Stimulated activated CD8-positive, alpha-beta memory T cell treated with anti-CD3 and anti-CD28 coated beads, Interleukin-15, amount 100 ng/mL, for 24 hours (primary cell): ENCODE measurements around the gene MEA1.
"Not testable (repeated sequence)": the region's sequence is repeated elsewhere in the genome, so short reads cannot be mapped to it uniquely, and the experiment has no call there.

Source experiments
- DNase-seq: peaks from one replicate; pipeline ENCODE4 v3.0.0-alpha.2; 2020; ENCODE audit warnings: low read depth

The MEA1 gene

GRCh38 chr6:43009124-43009523, 4.6 kb downstream of the MEA1 start:
- no peak for DNase-seq

GRCh38 chr6:43007126-43007525, 6.6 kb downstream of the MEA1 start:
- no peak for DNase-seq

GRCh38 chr6:43006251-43006650, 7.5 kb downstream of the MEA1 start:
- DNase-seq: no peak

DNA sequence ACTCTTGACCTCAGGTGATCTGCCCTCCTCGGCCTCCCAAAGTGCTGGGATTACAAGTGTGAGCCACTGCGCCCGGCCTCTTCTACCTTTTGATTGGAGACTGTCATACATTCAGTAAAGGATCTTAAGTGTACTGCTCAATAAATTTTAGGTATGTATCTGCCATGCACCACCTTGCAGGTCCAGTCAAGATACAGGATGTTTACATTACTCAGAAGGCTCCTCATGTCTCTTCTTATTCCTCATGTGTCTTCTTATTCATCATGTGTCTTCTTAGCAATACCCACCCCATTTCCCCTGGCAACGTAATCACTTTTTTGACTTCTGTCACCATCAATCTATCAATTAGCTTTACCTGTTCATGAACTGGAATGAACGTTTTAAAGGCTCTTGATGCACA, 7.9 kb downstream of the MEA1 start:
- DNase-seq: no peak

GRCh38 chr6:43001843-43002242, 11.9 kb downstream of the MEA1 start:
- DNase-seq: no peak

DNA sequence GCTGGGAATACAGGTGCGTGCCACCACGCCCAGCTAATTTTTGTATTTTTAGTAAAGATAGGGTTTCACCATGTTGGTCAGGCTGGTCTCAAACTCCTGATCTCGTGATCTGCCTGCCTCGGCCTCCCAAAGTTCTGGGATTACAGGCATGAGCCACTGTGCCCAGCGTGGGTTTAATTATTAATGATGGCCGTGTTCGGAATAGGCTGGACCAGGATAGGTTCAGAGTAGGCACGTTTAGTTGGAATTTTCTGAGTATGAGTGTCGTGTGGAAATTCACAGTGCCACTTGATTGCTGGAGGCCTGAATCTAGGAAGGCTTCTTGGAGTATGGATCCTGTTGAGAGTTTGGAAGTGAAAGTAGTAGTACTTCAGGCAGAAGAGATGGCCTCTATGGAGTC, 15.5 kb downstream of the MEA1 start:
- not testable (repeated sequence) for DNase-seq

- DNase-seq: no peak
These were observed 17.2 kb downstream of the MEA1 start for GRCh38 chr6:42996513-42996912.

DNA sequence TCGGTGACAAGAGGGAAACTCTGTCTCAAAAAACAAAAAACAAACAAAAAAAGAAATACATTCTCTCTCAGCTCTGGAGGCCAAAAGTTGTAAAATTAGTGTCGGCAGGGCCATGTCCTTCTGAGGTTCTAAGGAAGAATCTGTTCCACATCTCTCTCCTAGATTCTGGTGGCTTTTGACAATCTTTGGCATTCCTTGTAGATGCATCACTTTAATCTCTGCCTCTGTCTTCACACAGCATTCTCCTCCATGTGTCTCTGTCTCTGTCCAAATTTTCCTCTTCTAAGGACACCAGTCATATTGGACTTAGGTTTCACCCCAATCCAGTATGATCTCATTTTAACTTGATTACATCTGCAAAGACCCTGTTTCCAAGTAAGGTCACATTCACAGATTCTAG, 20.3 kb downstream of the MEA1 start:
- DNase-seq: no peak

- no peak for DNase-seq
These were observed 23.8 kb downstream of the MEA1 start for GRCh38 chr6:42989923-42990322.

DNA sequence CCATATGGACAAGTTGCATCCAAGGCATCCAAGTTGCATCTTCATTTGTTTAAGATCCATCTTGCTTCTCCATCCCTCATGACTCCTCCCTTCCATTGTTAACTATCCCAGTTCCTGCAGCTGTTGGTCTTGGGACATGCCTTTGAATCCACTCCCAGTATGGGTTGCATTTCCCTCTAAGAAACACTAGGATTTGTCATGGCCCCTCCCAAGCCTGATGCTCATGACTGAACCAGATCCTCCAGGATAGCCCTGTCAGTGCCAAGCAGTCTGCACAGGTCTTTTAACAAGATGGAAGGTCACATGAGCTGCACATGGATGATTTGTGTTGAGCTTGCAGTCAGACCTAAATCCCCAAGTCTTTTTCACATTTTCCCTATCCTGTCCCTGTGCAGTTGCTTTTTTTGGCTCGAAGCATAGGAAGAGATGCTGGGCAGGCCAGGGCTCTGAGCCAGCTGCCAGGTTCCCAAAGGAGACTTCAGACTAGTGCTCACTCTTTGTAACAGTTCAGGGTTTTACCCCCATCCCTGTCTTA, 25.2 kb downstream of the MEA1 start:
- DNase-seq: no peak

- no peak for DNase-seq
These were observed 26.0 kb downstream of the MEA1 start for GRCh38 chr6:42987533-42988451.

DNA sequence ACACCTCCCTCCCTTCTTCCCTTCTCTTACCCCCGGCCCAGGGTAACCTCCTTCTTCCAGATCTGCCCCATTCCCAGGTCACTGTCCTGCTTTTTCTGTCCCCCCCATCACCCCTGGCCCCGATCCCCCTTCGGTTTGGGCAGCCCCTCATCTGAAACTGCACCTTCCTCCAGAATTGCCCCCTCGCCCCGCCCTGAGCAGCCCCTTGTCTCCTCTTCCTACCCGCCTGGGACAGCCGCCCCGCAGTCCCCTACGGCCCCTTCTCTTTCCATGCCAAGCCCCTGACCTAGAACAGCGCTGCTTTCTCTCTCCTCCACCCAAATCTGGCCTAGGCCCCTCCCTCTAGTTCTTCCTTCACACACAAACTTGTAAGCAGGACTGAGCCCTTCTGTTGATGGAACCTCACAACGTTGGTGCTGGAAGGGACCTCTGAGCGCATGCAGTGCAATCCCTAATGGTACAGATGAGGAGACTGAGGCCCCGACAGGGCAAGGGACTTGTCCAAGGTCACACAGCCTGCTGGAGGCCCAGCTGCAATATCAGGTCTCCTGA, 28.7 kb downstream of the MEA1 start:
- no peak for DNase-seq

- peak; percentile 68 for DNase-seq
These were observed 29.5 kb downstream of the MEA1 start, which contains the start of gene PPP2R5D for GRCh38 chr6:42984001-42984923. TSS of gene PPP2R5D (plus strand) at chr6:42984570. CDS start at chr6:42984678, 108 bp downstream.

- DNase-seq: no peak
These were observed 31.9 kb downstream of the MEA1 start for GRCh38 chr6:42981836-42982235.

DNA sequence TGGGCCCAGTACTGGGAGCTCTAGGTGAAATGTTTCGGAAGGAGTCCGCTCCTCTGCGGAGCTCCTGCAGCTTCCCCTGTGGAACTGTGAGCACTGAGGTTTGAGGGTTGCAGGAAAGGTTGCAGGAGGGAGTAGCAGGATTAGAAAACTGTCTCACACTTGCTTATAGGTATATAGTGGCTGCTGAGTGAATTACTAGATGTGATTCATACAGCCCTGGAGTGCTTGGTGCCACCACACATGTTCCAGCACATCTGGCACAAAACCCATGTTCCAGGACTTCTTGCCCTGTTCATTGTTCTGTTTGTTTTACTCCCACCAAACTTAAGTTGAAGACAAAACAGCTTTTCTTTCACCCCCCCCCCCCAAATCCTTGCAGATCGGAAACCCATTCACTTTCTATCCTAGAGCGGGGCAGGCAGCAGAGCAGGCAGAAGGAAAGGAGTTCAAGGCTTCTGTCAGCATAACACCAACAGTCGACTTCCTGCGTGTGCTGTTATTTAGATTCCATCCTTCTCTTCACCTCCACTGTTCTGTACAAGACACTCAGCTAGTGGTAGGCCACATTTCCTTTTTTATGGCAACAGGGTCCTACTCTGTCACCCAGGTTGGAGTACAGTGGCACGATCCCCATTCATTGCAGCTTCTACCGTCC, 34.1 kb downstream of the MEA1 start:
- no peak for DNase-seq

DNA sequence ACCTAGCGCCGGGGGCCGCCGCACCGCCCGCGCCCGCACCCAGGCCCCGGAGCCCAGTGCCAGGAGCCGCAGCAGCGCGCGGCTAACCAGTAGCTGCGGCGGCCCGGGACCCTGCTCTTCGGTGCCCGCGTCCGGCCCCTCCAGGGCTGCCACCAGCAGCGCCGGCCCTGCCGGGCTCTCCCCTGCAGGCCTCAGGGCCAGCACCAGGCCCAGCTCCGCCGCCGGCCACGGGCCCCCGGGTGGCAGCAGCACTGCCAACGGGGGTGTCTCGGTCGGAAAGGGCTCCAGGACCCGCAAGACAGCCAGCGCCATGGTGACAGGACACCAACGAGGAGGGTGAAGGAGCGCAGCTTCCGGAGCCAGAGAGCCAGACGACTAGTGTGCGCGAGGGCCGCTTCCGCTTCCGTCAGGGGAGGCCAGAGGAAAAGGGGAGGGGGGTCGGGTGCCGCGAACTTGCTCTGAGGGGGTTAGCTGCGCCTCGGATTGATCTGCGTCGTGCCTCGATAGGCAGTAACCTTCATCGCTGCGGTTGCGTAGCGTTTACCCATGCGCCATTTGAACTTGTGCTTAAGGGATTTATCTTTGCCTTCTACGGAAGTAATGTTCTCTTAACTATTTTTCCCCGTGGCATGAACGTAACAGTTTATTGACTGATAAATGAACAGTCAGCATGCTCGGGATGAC, 34.8 kb downstream of the MEA1 start, which contains the start of gene PEX6:
Gene PEX6, minus strand, starts transcription at position 343 of the 684 bp plus-strand sequence. Its CDS starts 31 bp downstream, at position 312.
- DNase-seq: peak; percentile 76

- no peak for DNase-seq
These were observed 35.3 kb downstream of the MEA1 start for GRCh38 chr6:42978487-42978838.

GRCh38 chr6:42974919-42975505, 38.7 kb downstream of the MEA1 start:
- DNase-seq: no peak

GRCh38 chr6:42973926-42974325, 39.8 kb downstream of the MEA1 start:
- DNase-seq: no peak

GRCh38 chr6:42971746-42972327, 41.9 kb downstream of the MEA1 start:
- no peak for DNase-seq
